Glutamatergic neuron (in vitro differentiated cells): ENCODE measurements around the gene HRC. TPM values are rescaled to one million over a fixed set of nuclear protein-coding genes. Genes with fewer than 3 reads are reported as not detected.
A peak's percentile ranks its signal among the peaks of the same experiment; 100 is the strongest.

Experiments used
- DNase-seq: peaks from one replicate; pipeline ENCODE4 v3.0.0; 2022
- H3K27ac Mint-ChIP-seq: one replicate; pipeline ENCODE4 v1.8.0; 2020; ENCODE audit warnings: mild to moderate bottlenecking, mixed read lengths, inconsistent platforms; ENCODE audit not compliant: unreplicated experiment
- H3K27me3 Mint-ChIP-seq: one replicate; pipeline ENCODE4 v1.8.0; 2020; ENCODE audit warnings: mild to moderate bottlenecking, moderate library complexity, mixed read lengths, inconsistent platforms; ENCODE audit not compliant: unreplicated experiment
- H3K36me3 Mint-ChIP-seq: one replicate; pipeline ENCODE4 v1.8.0; 2020; ENCODE audit warnings: mild to moderate bottlenecking, mixed read lengths, inconsistent platforms; ENCODE audit not compliant: unreplicated experiment
- H3K4me1 Mint-ChIP-seq: one replicate; pipeline ENCODE4 v1.8.0; 2020; ENCODE audit warnings: mild to moderate bottlenecking, low read depth, mixed read lengths, inconsistent platforms; ENCODE audit not compliant: unreplicated experiment
- H3K4me3 Mint-ChIP-seq: one replicate; pipeline ENCODE4 v1.8.0; 2020; ENCODE audit warnings: mild to moderate bottlenecking, mixed read lengths, inconsistent platforms; ENCODE audit not compliant: unreplicated experiment
- H3K9me3 Mint-ChIP-seq: one replicate; pipeline ENCODE4 v1.8.0; 2020; ENCODE audit warnings: mild to moderate bottlenecking, moderate library complexity, mixed read lengths, inconsistent platforms; ENCODE audit not compliant: unreplicated experiment
- CTCF ChIP-seq: fragments of 200-600 bp; sonication (generic); IDR thresholded peaks from one replicate; pipeline ENCODE4 v1.5.0; 2021; ENCODE audit not compliant: partially characterized antibody, unreplicated experiment
- total RNA-seq: library from RNA; stranded (reverse); fragmentation: NEBNext Ultra II Directional; extraction: Animal tissue kit (Norgen Biotek cat#: 25700); gene quantifications from one replicate; pipeline ENCODE4 v1.2.1, GENCODE V29; 2021; ENCODE audit not compliant: unreplicated experiment

Gene HRC
- total RNA-seq, 1 donor from 2014 or later, result 26.6 TPM

- Mint-ChIP-seq H3K36me3 (peaks cover 12% of the 10 kb centered on the region), H3K9me3 (peaks cover 13% of the 10 kb centered on the region), H3K4me1 (peaks cover 23% of the 10 kb centered on the region), H3K4me3 (peak within 1 kb of the TSS; percentile 93), H3K27ac (peak within 1 kb of the TSS; percentile 86), H3K27me3 (peaks cover 23% of the 10 kb centered on the region)
- TF ChIP-seq CTCF, result no peak
- DNase-seq, result peak; percentile 74
These were observed 35.5 kb downstream of the HRC start, which contains the start of gene PPFIA3 for GRCh38 chr19:49119411-49120324. PPFIA3 (plus strand) TSS chr19:49119544; CDS start chr19:49127874, 8,330 bp downstream.

- Mint-ChIP-seq H3K9me3 (peaks cover 16% of the 10 kb centered on the region), H3K4me1 (peaks cover 24% of the 10 kb centered on the region), H3K4me3 (peak within 1 kb of the TSS; percentile 93), H3K27ac (peak within 1 kb of the TSS; percentile 86), H3K36me3 (peaks cover 12% of the 10 kb centered on the region), H3K27me3 (peaks cover 25% of the 10 kb centered on the region)
- DNase-seq, result peak; percentile 97
- peak; percentile 39 for TF ChIP-seq CTCF
These were observed 36.4 kb downstream of the HRC start, which contains the start of gene C19orf73 for GRCh38 chr19:49118565-49119410. C19orf73 (minus strand) TSS chr19:49119143; CDS start chr19:49119022, 121 bp downstream.

GRCh38 chr19:49117677-49118564 lies 37.3 kb downstream of the HRC start:
- Mint-ChIP-seq H3K27me3 (peaks cover 29% of the 10 kb centered on the region), H3K27ac (peak overlapping the region; percentile 86), H3K9me3 (peaks cover 20% of the 10 kb centered on the region), H3K36me3 (peaks cover 12% of the 10 kb centered on the region), H3K4me3 (peak overlapping the region; percentile 93), H3K4me1 (peaks cover 25% of the 10 kb centered on the region)
- TF ChIP-seq CTCF, result no peak
- DNase-seq, result peak; percentile 29

DNA sequence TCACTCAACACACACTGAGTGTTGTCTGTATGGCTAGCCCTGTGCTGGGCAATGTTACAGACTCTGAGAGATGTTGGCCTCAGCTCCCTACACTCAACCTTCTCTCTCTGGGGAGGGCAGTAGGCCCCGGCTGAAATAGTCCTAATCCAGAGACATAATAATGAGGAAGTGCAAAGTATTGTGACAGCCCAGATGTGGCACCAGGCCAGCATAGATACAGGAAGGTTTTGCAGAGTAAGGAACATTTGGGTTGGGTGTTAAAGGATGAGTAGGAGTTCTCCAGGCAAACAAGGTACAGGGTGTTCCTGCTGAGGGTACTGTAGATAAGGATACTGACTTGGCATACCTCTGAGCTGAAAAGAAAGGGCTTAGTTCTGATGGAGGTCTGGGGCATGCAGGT lies 38.7 kb downstream of the HRC start:
- H3K36me3 Mint-ChIP-seq, result peaks cover 12% of the 10 kb centered on the region
- no peak for TF ChIP-seq CTCF
- H3K27ac Mint-ChIP-seq, result peak overlapping the region; percentile 59
- peaks cover 16% of the 10 kb centered on the region for H3K9me3 Mint-ChIP-seq
- no peak for DNase-seq
- peaks cover 25% of the 10 kb centered on the region for H3K4me1 Mint-ChIP-seq
- peaks cover 29% of the 10 kb centered on the region for H3K27me3 Mint-ChIP-seq
- H3K4me3 Mint-ChIP-seq, result peak overlapping the region; percentile 68
